OCI-LY3 (cell line): Measurements from ENCODE around the gene TBCK.

Experiments used
- H2AFZ ChIP-seq: fragments of 200-600, 300-600 bp; shearing (Covaris generic); 2 replicates; pipeline ENCODE4 v1.6.0; 2014; ENCODE audit warnings: antibody characterized with exemption, low read depth, low read length
- H3K27ac ChIP-seq: fragments of 200-600, 300-600 bp; sonication (generic); 2 replicates; pipeline ENCODE4 v1.5.1; 2014; ENCODE audit warnings: mild to moderate bottlenecking, low read length, moderate library complexity, mixed read lengths
- H3K27me3 ChIP-seq: fragments of 200-600, 300-600 bp; sonication (generic); 2 replicates; pipeline ENCODE4 v1.6.1; 2014; ENCODE audit warnings: low read depth, low read length, mixed read lengths
- H3K36me3 ChIP-seq: fragments of 200-600, 300-600 bp; sonication (generic); replicated peaks from 2 replicates; pipeline ENCODE3; 2014; ENCODE audit warnings: low read depth, low read length, mixed read lengths
- H3K4me1 ChIP-seq: fragments of 300-600, 200-600 bp; sonication (generic); 2 replicates; pipeline ENCODE4 v1.6.1; 2014; ENCODE audit warnings: low read length, mixed read lengths
- H3K4me2 ChIP-seq: fragments of 200-600, 300-600 bp; sonication (generic); 2 replicates; pipeline ENCODE4 v1.6.1; 2014; ENCODE audit warnings: low read length, mixed read lengths
- H3K4me3 ChIP-seq: fragments of 300-600, 200-600 bp; sonication (generic); 2 replicates; pipeline ENCODE4 v1.5.1; 2014; ENCODE audit warnings: antibody characterized with exemption, mild to moderate bottlenecking, low read length, moderate library complexity
- H3K79me2 ChIP-seq: fragments of 300-600, 200-600 bp; shearing (Covaris generic); 2 replicates; pipeline ENCODE4 v1.6.1; 2014; ENCODE audit warnings: mild to moderate bottlenecking, low read length, mixed read lengths
- H3K9ac ChIP-seq: fragments of 300-600, 200-600 bp; shearing (Covaris generic); 2 replicates; pipeline ENCODE4 v1.6.0; 2014; ENCODE audit warnings: mild to moderate bottlenecking, low read length, moderate library complexity
- H3K9me3 ChIP-seq: fragments of 200-600, 300-600 bp; shearing (Covaris generic); 2 replicates; pipeline ENCODE4 v1.6.1; 2014; ENCODE audit warnings: low read length, mixed read lengths; ENCODE audit not compliant: insufficient read depth
- H4K20me1 ChIP-seq: fragments of 200-600, 300-600 bp; sonication (generic); 2 replicates; pipeline ENCODE4 v1.6.1; 2016; ENCODE audit warnings: low read length, mixed read lengths; ENCODE audit not compliant: insufficient read depth
- CTCF ChIP-seq: fragments of 200-600, 300-600 bp; sonication (generic); IDR thresholded peaks from 2 replicates; pipeline ENCODE4 v1.5.1; 2014; ENCODE audit warnings: antibody characterized with exemption, low read length, low read depth
- EZH2phosphoT487 ChIP-seq: fragments of 200-600 bp; shearing (Covaris generic); IDR thresholded peaks from 2 replicates; pipeline ENCODE4 v1.6.1; 2018; ENCODE audit warnings: antibody characterized with exemption, mixed run types, low read depth

TBCK gene

GRCh38 chr4:106011387-106011786 lies 304.6 kb downstream of the TBCK start:
- Histone ChIP-seq H3K4me3 (no peak overlapping the region), H2AFZ (no peak overlapping the region), H3K9ac (no peak overlapping the region), H3K36me3 (no peaks in the 10 kb centered on the region), H3K27me3 (no peaks in the 10 kb centered on the region), H4K20me1 (no peaks in the 10 kb centered on the region), H3K4me2 (no peak overlapping the region), H3K9me3 (peaks cover 20% of the 10 kb centered on the region), H3K79me2 (no peaks in the 10 kb centered on the region), H3K4me1 (no peaks in the 10 kb centered on the region), H3K27ac (no peak overlapping the region)
- TF ChIP-seq CTCF: no peak
- no peak for TF ChIP-seq EZH2phosphoT487

DNA sequence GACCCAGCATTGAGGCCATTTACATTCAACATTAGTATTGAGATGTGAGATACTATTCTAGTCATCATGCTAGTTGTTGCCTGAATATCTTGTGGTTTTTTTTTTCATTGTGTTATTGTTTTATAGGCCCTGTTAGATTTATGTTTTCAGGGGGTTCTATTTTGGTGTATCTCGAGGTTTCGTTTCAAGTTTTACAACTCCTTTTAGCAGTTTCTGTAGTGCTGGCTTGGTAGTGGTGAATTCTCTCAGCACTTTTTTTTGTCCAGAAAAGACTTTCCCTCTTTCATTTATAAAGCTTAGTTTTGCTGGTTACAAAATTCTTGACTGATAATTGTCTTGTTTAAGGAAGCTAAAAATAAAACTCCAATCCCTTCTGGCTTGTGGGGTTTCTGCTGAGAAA lies 305.2 kb downstream of the TBCK start:
- peaks cover 20% of the 10 kb centered on the region for H3K9me3 ChIP-seq
- TF ChIP-seq CTCF (no peak), EZH2phosphoT487 (no peak)

GRCh38 chr4:106002994-106003393 lies 313.0 kb downstream of the TBCK start:
- Histone ChIP-seq H3K4me3 (no peak overlapping the region), H2AFZ (no peak overlapping the region), H4K20me1 (no peaks in the 10 kb centered on the region), H3K79me2 (no peaks in the 10 kb centered on the region), H3K9me3 (no peaks in the 10 kb centered on the region), H3K36me3 (no peaks in the 10 kb centered on the region), H3K27me3 (no peaks in the 10 kb centered on the region), H3K4me2 (no peak overlapping the region), H3K4me1 (no peaks in the 10 kb centered on the region), H3K27ac (no peak overlapping the region), H3K9ac (no peak overlapping the region)
- no peak for TF ChIP-seq CTCF
- TF ChIP-seq EZH2phosphoT487: no peak

More for the DNA sequence above, 305.2 kb downstream of the TBCK start:
- H3K4me2 ChIP-seq: no peak overlapping the region
- no peaks in the 10 kb centered on the region for H4K20me1 ChIP-seq
- no peaks in the 10 kb centered on the region for H3K27me3 ChIP-seq
- H3K4me1 ChIP-seq: no peaks in the 10 kb centered on the region
- no peaks in the 10 kb centered on the region for H3K36me3 ChIP-seq
- H3K4me3 ChIP-seq: no peak overlapping the region
- no peak overlapping the region for H2AFZ ChIP-seq
- H3K79me2 ChIP-seq: no peaks in the 10 kb centered on the region
- no peak overlapping the region for H3K9ac ChIP-seq
- H3K27ac ChIP-seq: no peak overlapping the region

DNA sequence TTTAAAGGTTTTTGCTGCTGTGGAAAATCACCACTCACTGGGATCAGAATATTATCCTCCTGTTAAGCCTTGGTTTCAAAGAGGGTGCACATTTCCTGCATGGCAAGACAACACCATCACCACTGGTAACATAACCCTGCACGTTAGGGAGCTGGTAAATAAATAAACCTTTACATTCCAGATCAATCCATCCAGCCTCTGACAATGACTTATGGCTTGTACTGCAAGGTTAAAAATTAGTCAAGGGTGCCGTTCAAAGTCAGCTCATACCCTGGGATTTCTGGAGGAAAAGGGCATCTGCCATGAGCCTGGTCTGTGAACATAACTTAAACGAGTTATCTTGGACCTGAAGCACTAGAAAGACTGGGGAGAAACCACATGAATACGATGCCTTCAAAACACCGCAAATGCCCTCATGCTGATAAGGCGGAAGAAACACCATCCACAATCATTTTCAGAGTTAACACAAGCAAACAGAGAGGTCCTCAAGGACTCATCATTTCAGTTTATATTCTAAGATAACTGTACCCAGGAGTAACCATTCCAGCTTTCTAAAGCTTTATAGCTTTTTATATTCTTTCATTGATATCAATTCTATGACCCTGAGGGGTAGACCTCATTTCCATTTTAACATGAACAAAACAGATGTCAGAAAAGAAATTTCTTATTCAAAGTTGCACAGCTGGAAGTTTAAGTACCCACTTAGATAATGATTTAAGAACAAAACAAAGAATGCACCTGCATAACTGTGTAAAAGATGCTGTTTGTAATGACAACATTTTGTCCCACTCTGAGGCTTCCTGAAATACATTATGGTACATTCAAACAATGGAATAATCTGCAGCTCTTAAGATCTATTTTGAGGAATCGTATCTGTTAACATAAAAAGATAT lies 317.6 kb downstream of the TBCK start:
- Histone ChIP-seq H3K36me3 (no peaks in the 10 kb centered on the region), H3K27ac (no peak overlapping the region), H4K20me1 (no peaks in the 10 kb centered on the region), H3K27me3 (0 out of 2 replicates have a peak, but pooled peaks cover 6% of the 10 kb centered on the region), H3K4me1 (no peaks in the 10 kb centered on the region), H3K4me3 (no peak overlapping the region), H2AFZ (no peak overlapping the region), H3K79me2 (no peaks in the 10 kb centered on the region), H3K9ac (no peak overlapping the region), H3K9me3 (no peaks in the 10 kb centered on the region), H3K4me2 (no peak overlapping the region)
- no peak for TF ChIP-seq EZH2phosphoT487
- no peak for TF ChIP-seq CTCF
